ENCODE results near the gene MRTFA. TPM values are rescaled to one million over a fixed set of nuclear protein-coding genes. Genes with fewer than 3 reads are reported as not detected.

Gene MRTFA
- total and polyA plus RNA-seq, 12 donors = 12.3 to 141 (median 41.6) TPM

- 80 to 92% (median 87%) methylated on average over 1 to 5 of the region's 5 CpGs; no CpG with 5 or more reads in 1 of the 4 donors for WGBS, 4 donors
- Histone ChIP-seq H3K27ac (no peak overlapping the region), H3K4me1 (replicated peaks in 1 of 2) (no peaks in the 10 kb centered on the region), H3K9me3 (replicated peaks in 1 of 3) (no peaks in the 10 kb centered on the region), H3K4me3 (no peak overlapping the region), H3K36me3 (replicated peaks in 1 of 2) (peaks cover 0 to 51% of the 10 kb centered on the region in 2 donors), H3K27me3 (no peaks in the 10 kb centered on the region)
- intact Hi-C loops (cut with DNase I) = no loop called here
- no peak for DNase-seq
- no peak for TF ChIP-seq CTCF (IDR thresholded peaks at IDR 0.05)
- no peak for TF ChIP-seq POLR2A (IDR thresholded peaks at IDR 0.05)
These were observed 218.6 kb downstream of the MRTFA start for GRCh38 chr22:40417881-40418280.

GRCh38 chr22:40417041-40417440 is 219.5 kb downstream of the MRTFA start:
- no peak for DNase-seq
- H3K27me3 ChIP-seq = no peaks in the 10 kb centered on the region
- H3K4me1 ChIP-seq (replicated peaks in 1 of 2) = no peaks in the 10 kb centered on the region
- intact Hi-C loops (cut with DNase I) = no loop called here
- H3K9me3 ChIP-seq (replicated peaks in 1 of 3) = no peaks in the 10 kb centered on the region
- TF ChIP-seq POLR2A (IDR thresholded peaks at IDR 0.05) (no peak), CTCF (IDR thresholded peaks at IDR 0.05) (no peak)
- H3K36me3 ChIP-seq (replicated peaks in 1 of 2) = peaks cover 0 to 43% of the 10 kb centered on the region in 2 donors
- H3K4me3 ChIP-seq = no peak overlapping the region
- WGBS, 4 donors = 76 to 89% (median 87%) methylated on average over 8 of the region's 8 CpGs
- H3K27ac ChIP-seq = peak overlapping the region in 1 of 5 donors; percentile 5

- intact Hi-C loops (cut with DNase I) = no loop called here
- 80 to 90% (median 85%) methylated on average over 3 to 11 of the region's 11 CpGs for WGBS, 4 donors
- Histone ChIP-seq H3K36me3 (replicated peaks in 1 of 2) (peaks cover 0 to 45% of the 10 kb centered on the region in 2 donors), H3K9me3 (replicated peaks in 1 of 3) (no peaks in the 10 kb centered on the region), H3K27ac (peak overlapping the region in 1 of 5 donors; percentile 5), H3K4me1 (replicated peaks in 1 of 2) (no peaks in the 10 kb centered on the region), H3K4me3 (no peak overlapping the region), H3K27me3 (no peaks in the 10 kb centered on the region)
- TF ChIP-seq CTCF (IDR thresholded peaks at IDR 0.05) = no peak
- TF ChIP-seq POLR2A (IDR thresholded peaks at IDR 0.05) = no peak
- no peak for DNase-seq
These were observed 219.9 kb downstream of the MRTFA start for GRCh38 chr22:40416636-40417035.

GRCh38 chr22:40416267-40416570 is 220.3 kb downstream of the MRTFA start:
- Histone ChIP-seq H3K27ac (peak overlapping the region in 1 of 5 donors; percentile 64), H3K4me1 (replicated peaks in 1 of 2) (no peaks in the 10 kb centered on the region), H3K4me3 (no peak overlapping the region), H3K27me3 (no peaks in the 10 kb centered on the region), H3K36me3 (replicated peaks in 1 of 2) (peaks cover 0 to 46% of the 10 kb centered on the region in 2 donors), H3K9me3 (replicated peaks in 1 of 3) (no peaks in the 10 kb centered on the region)
- TF ChIP-seq POLR2A (IDR thresholded peaks at IDR 0.05) = no peak
- TF ChIP-seq CTCF (IDR thresholded peaks at IDR 0.05) = no peak
- intact Hi-C loops (cut with DNase I) = no loop called here
- 91 to 97% (median 96%) methylated on average over 9 to 10 of the region's 10 CpGs for WGBS, 4 donors
- no peak for DNase-seq

Data from adrenal gland (tissue), 12 donors.